Spleen (tissue), 11 donors: ENCODE measurements around the gene EXT2. TPM values are rescaled to one million over a fixed set of nuclear protein-coding genes. Genes with fewer than 3 reads are reported as not detected.
A peak's percentile ranks its signal among the peaks of the same experiment; 100 is the strongest.

Experiments
- DNase-seq: peaks from one replicate; pipeline ENCODE4 v3.0.0-alpha.2; 2020
- H3K27ac ChIP-seq, 8 donors: fragments of 200-600 bp; sonication (generic) in 7 of 8; 1 replicate in 4 of 8; 2 replicates in 4 of 8; pipeline versions ENCODE4 v1.5.0 to v1.8.0; 2016 to 2021; ENCODE audit warnings: inconsistent platforms in 4 of 8, mild to moderate bottlenecking in 4 of 8, moderate library complexity in 1 of 8
- H3K27me3 ChIP-seq, 7 donors: fragments of 200-600 bp; sonication (generic) in 6 of 7; replicated peaks in 1 of 7; 1 replicate in 4 of 7; 2 replicates in 3 of 7; pipeline versions ENCODE4 v1.5.0 to v1.8.0; 2016 to 2021; ENCODE audit warnings: inconsistent platforms in 3 of 7, mild to moderate bottlenecking in 1 of 7
- H3K36me3 ChIP-seq, 6 donors: fragments of 200-600 bp; sonication (generic) in 5 of 6; 1 replicate in 4 of 6; 2 replicates in 2 of 6; pipeline versions ENCODE4 v1.5.0 to v1.8.0; 2016 to 2021; ENCODE audit warnings: inconsistent platforms in 2 of 6
- H3K4me1 ChIP-seq, 6 donors: fragments of 200-600 bp; sonication (generic) in 5 of 6; 1 replicate in 3 of 6; 2 replicates in 3 of 6; pipeline versions ENCODE4 v1.5.0 to v1.8.0; 2016 to 2021; ENCODE audit warnings: inconsistent platforms in 3 of 6
- H3K4me3 ChIP-seq, 8 donors: fragments of 200-600 bp; sonication (generic) in 7 of 8; 1 replicate in 4 of 8; 2 replicates in 4 of 8; pipeline versions ENCODE4 v1.5.0 to v1.8.0; 2016 to 2021; ENCODE audit warnings: inconsistent platforms in 4 of 8, mild to moderate bottlenecking in 4 of 8, moderate library complexity in 2 of 8
- H3K9me3 ChIP-seq, 8 donors: fragments of 200-600 bp; sonication (generic) in 7 of 8; 1 replicate in 4 of 8; 2 replicates in 4 of 8; pipeline versions ENCODE4 v1.5.0 to v1.8.0; 2016 to 2021; ENCODE audit warnings: inconsistent platforms in 4 of 8
- CTCF ChIP-seq, 11 experiments: fragments of 200-600 bp in 7 of 11; fragments of 450-650 bp in 4 of 11; sonication (generic) in 4 of 11; IDR thresholded peaks in 8 of 11; conservative IDR thresholded peaks in 3 of 11; 1 replicate in 7 of 11; 2 replicates in 4 of 11; pipeline versions ENCODE4 v1.4.0 to v1.8.0; 2016 to 2021; ENCODE audit warnings: antibody characterized with exemption in 11 of 11, inconsistent platforms in 4 of 11, mild to moderate bottlenecking in 1 of 11
- POLR2A ChIP-seq, 3 donors: fragments of 450-650 bp; IDR thresholded peaks; one replicate each; pipeline ENCODE4 v1.5.1; 2017; ENCODE audit warnings: antibody characterized with exemption in 3 of 3, mild to moderate bottlenecking in 1 of 3
- POLR2AphosphoS5 ChIP-seq, 3 donors: sonication (generic); formaldehyde crosslinking; IDR thresholded peaks; one replicate each; pipeline ENCODE4 v1.5.1; 2017; ENCODE audit warnings: antibody characterized with exemption in 3 of 3
- WGBS, 5 donors: extraction: QIAGEN DNeasy Blood & Tissue Kit in 3 of 5; methylation state at CpG; one replicate each; pipeline versions ENCODE4 v1.1.5 to v1.1.7; 2013 to 2018; 5-methylcytosine and 5-hydroxymethylcytosine counted together
- intact Hi-C: fragments of 100-400 bp; cut with DNase I; formaldehyde crosslinking; loops from one replicate; pipeline ENCODE4 v1.15.0; 2023; ENCODE audit warnings: low total_unique reads
- polyA plus RNA-seq, 3 donors: library from polyadenylated mRNA; stranded (reverse); fragments of 200-250 nt; gene quantifications; one replicate each; pipeline ENCODE4 v1.2.1, GENCODE V29; 2013
- total RNA-seq, 7 donors: library from RNA; depleted of rRNA in 3 of 7; stranded (reverse); fragments of >200 nt in 3 of 7; fragmentation: NEBNext Ultra II Directional in 4 of 7; extraction: Animal tissue kit (Norgen Biotek cat#: 25700) in 4 of 7; gene quantifications; one replicate each; pipeline versions ENCODE4 v1.1.0 to v1.2.1, GENCODE V29; 2016 to 2021
- donor health status: healthy with polysubstance abuse.
- donor health status: DM: no; HTN: no; CAD: no; lungs with moderate emphysema.
- donor health status: DM: no; HTN: no; CAD: no.
- donor health status: Bipolar disorder and iron deficiency.
- donor health status: healthy.
- donor health status: DM: no; HTN: no; CAD: no.
- donor health status: DM: yes; HTN: yes; CAD: no.

The EXT2 gene
- total and polyA plus RNA-seq, 10 donors, result 10.0 to 60.1 (median 41.3) TPM

GRCh38 chr11:44261800-44262591 is 166.5 kb downstream of the EXT2 start:
- Histone ChIP-seq H3K4me1 (peaks cover 0 to 10% (median 0%) of the 10 kb centered on the region in 6 donors), H3K27ac (no peak overlapping the region), H3K27me3 (peaks cover 0 to 21% (median 0%) of the 10 kb centered on the region in 7 donors), H3K36me3 (no peaks in the 10 kb centered on the region), H3K4me3 (no peak overlapping the region), H3K9me3 (no peaks in the 10 kb centered on the region)
- intact Hi-C loops, result no loop called here
- DNase-seq, result no peak
- WGBS, 5 donors, result 83 to 91% (median 85%) methylated on average over 11 to 14 of the region's 14 CpGs
- TF ChIP-seq POLR2A (IDR thresholded peaks at IDR 0.05), result no peak
- TF ChIP-seq POLR2AphosphoS5 (IDR thresholded peaks at IDR 0.05), result no peak
- no peak for TF ChIP-seq CTCF (IDR thresholded peaks at IDR 0.05 in 8 of 11, conservative IDR thresholded peaks at IDR 0.05 in 3 of 11)

GRCh38 chr11:44263738-44264437 is 168.4 kb downstream of the EXT2 start:
- Histone ChIP-seq H3K36me3 (no peaks in the 10 kb centered on the region), H3K27me3 (peaks cover 0 to 21% (median 0%) of the 10 kb centered on the region in 7 donors), H3K4me1 (no peaks in the 10 kb centered on the region), H3K27ac (no peak overlapping the region), H3K4me3 (no peak overlapping the region), H3K9me3 (no peaks in the 10 kb centered on the region)
- DNase-seq, result peak; percentile 71
- 79 to 87% (median 85%) methylated on average over 16 to 20 of the region's 20 CpGs for WGBS, 5 donors
- intact Hi-C loops, result no loop called here
- TF ChIP-seq POLR2AphosphoS5 (IDR thresholded peaks at IDR 0.05) (no peak), POLR2A (IDR thresholded peaks at IDR 0.05) (no peak), CTCF (IDR thresholded peaks at IDR 0.05 in 8 of 11, conservative IDR thresholded peaks at IDR 0.05 in 3 of 11) (no peak)

GRCh38 chr11:44264438-44264749 is 168.9 kb downstream of the EXT2 start:
- peak; percentile 66 for DNase-seq
- 77 to 89% (median 83%) methylated on average over 8 of the region's 8 CpGs for WGBS, 5 donors
- Histone ChIP-seq H3K9me3 (no peaks in the 10 kb centered on the region), H3K36me3 (no peaks in the 10 kb centered on the region), H3K27ac (no peak overlapping the region), H3K4me3 (no peak overlapping the region), H3K27me3 (peaks cover 0 to 22% (median 0%) of the 10 kb centered on the region in 7 donors), H3K4me1 (no peaks in the 10 kb centered on the region)
- intact Hi-C loops, result no loop called here
- TF ChIP-seq CTCF (IDR thresholded peaks at IDR 0.05 in 8 of 11, conservative IDR thresholded peaks at IDR 0.05 in 3 of 11) (no peak), POLR2AphosphoS5 (IDR thresholded peaks at IDR 0.05) (no peak), POLR2A (IDR thresholded peaks at IDR 0.05) (no peak)

GRCh38 chr11:44264761-44265160 is 169.3 kb downstream of the EXT2 start:
- DNase-seq, result peak; percentile 71
- Histone ChIP-seq H3K36me3 (no peaks in the 10 kb centered on the region), H3K4me1 (no peaks in the 10 kb centered on the region), H3K27ac (no peak overlapping the region), H3K9me3 (no peaks in the 10 kb centered on the region), H3K4me3 (no peak overlapping the region), H3K27me3 (peaks cover 0 to 26% (median 0%) of the 10 kb centered on the region in 7 donors)
- 76 to 90% (median 85%) methylated on average over 21 to 22 of the region's 22 CpGs for WGBS, 5 donors
- no peak for TF ChIP-seq CTCF (IDR thresholded peaks at IDR 0.05 in 8 of 11, conservative IDR thresholded peaks at IDR 0.05 in 3 of 11)
- no peak for TF ChIP-seq POLR2AphosphoS5 (IDR thresholded peaks at IDR 0.05)
- TF ChIP-seq POLR2A (IDR thresholded peaks at IDR 0.05), result no peak
- intact Hi-C loops, result no loop called here
